HG03280 (cell line): ENCODE measurements around the gene GALNT13.

ENCODE experiments used
- ATAC-seq: cut with Tn5 transposase; IDR thresholded peaks from one replicate; pipeline ENCODE4 v1.9.1; 2021; ENCODE audit warnings: mild to moderate bottlenecking, moderate library complexity; ENCODE audit not compliant: unreplicated experiment

GALNT13 gene

DNA sequence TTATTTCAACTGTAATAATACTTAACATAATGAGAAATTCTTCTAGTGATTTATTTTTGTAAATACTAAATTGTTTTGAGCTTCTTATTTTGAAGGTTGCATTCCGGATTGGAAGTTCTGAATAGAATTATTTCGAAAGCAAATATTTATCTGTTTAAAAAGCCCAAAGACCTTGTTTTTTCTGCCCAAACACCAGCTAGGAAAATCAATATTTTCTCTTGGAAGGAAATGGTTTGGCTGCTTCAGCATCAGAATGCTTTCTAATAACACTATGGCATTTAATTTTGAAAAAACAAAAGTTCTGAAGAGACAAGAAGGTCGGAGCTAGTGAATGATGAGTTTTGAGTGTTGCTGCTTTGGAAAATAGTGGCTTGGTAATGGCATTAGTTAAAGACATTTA, 522.9 kb downstream of the GALNT13 start:
- ATAC-seq = no peak

DNA sequence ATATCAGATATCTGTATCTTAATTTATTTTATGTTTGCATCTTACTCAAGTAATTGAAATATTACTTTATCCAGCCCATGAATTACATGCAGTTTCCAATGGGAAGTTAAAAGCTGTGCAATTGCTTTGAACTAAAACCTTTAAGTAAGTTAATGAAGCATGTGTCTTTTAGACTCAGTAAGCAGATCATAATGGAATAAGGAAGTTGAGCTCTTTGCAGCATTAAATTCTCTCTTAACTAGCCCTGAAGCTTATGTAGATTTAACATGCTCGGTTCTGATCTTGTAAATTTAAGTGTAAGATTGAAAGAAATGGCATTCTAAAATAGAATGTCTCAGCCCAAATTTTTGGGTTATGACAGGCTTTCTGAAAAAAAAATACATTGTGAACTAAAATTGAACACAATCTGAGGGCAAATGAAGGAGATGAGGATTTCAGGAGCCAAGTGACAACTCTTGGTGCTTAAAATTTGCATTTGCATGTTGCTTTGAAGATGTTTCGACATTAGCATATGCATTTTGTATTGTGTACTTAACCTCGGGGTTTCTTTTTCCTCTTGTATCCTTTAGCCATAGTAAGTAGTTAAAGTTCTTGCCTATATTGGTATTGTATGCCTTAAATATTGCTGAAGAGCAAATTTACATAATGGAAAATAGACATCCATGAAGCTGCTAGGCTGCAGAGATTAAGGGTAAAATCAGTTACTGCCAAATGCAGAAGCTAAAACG, 529.0 kb downstream of the GALNT13 start:
- ATAC-seq = no peak

DNA sequence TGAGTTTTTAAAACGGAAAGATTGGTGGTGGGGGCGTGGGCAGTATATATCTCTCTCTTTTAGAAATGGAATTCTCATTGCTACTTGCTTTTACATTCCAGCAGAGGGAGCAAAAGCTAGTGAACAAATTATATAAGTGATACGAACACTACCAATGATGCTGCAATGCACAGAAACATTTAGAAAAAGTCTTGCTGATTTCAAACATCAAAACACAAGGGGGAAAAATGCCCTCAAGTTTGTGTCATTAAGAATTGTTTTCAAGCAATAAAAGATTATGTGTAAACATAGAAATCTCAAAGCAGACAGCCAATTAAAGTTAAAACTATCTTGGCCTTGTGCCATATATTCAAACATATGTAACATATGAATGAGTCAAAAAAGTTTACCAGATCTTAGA, 530.5 kb downstream of the GALNT13 start:
- ATAC-seq = no peak

DNA sequence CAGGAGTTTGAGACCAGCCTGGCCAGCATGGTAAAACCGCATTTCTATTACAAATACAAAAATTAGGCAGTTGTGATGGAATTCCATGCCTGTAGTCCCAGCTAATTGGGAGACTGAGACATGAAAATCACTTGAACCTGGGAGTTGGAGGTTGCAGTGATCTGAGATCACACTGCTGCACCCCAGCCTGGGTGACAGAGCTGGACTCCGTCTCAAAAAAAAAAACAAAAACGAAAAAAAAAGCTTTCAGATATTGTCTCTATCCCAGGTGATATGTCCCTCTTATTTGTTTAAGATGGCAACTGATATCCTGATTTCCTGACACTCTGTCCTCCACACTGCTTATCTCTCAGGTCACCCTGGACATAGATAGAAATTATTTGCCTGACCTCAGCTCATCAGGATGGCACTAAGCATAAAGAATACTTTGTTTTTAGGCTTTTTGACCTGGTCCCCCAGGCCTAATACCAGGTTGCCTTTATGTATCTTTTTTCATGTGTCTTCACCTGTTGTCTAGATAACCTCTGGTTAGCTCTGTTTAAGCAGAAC, 531.6 kb downstream of the GALNT13 start:
- no peak for ATAC-seq

DNA sequence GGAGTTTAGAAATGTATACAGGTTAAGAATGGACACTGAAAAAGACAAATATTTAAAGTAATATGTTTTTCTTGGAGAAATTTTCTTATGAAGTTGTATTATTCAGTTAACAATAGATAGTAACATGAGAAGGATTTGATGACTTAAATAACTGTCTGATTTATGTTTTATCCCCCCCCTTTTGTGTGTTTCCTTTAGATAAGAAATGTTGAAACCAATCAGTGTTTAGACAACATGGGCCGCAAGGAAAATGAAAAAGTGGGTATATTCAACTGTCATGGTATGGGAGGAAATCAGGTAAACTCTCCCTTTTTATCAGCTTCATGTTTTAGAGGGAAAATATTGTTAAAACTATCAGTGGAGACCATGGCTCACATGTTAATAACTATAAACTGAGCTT, 537.1 kb downstream of the GALNT13 start:
- no peak for ATAC-seq

DNA sequence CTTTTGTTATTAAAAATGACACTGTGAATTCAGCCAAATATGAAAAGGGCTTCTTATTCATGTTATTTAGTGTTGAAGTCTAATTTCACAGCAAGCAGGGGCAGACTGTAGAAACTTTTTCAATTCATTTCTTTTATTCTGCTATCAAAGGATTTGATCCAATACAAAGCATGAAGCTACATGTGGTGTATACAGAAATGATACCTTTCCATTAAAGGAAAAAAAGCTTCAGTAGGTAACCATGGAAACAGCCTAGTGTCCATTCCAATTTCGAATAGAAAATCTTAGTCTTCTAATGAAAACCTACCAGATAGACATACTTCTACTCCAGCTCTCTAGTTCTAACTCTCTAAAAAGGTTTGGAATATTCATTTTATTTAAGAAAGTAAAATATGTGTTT, 550.5 kb downstream of the GALNT13 start:
- no peak for ATAC-seq

DNA sequence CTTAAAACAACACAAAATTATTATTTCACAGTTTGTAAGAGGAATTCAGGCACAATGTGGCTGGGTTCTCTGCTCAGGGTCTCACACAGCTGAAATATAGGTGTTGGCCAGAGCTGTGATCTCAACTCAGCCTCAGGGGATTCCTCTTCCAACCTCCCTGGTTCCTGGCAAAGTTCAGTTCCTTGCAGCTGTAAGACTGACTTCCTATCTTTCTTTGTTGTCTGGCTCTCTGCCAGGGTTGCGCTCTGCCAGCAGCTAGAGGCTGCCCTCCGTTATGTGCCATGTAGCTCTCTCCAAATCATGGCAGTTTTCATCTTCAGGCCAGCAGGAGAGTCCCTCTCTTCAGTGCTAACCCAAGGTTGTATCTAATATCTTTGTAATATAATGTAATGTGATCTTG, 554.3 kb downstream of the GALNT13 start:
- no peak for ATAC-seq

DNA sequence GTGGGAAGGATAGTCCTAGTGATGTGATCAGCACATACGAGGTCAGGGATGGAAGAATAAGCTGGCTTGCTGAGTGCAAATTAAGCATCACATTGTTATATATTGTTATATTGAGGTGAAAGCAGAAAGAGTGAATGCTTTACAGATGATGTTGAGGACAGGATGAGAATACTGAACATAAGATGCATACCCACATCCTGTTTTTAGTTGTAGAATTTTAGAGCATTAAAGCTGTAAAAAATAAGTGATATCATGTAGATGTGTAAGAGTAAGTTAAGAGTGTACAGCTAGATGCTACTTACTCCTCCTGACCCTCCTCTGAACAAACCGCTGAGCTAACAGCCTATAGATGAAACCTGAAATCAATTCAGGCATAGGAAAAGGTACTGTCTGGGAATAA, 555.7 kb downstream of the GALNT13 start:
- no peak for ATAC-seq

DNA sequence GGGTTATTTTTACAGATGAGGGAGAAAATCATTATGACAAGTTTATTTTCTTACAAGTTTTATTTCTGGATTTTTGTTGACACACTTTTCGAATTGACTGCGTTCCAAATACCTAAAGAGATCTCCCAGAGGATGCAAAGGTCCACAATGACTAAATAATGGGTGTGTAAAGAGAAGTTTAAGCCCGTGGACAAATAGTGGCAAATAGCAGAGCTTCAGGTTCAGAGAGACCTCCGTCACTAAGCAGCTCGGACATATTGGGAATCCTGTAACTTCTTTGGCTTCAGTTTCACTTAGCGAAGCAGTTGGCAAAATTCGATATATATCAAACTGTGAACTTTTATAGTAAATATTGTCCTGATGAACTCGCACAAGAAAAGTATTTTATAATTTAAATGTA, 556.3 kb downstream of the GALNT13 start:
- no peak for ATAC-seq

DNA sequence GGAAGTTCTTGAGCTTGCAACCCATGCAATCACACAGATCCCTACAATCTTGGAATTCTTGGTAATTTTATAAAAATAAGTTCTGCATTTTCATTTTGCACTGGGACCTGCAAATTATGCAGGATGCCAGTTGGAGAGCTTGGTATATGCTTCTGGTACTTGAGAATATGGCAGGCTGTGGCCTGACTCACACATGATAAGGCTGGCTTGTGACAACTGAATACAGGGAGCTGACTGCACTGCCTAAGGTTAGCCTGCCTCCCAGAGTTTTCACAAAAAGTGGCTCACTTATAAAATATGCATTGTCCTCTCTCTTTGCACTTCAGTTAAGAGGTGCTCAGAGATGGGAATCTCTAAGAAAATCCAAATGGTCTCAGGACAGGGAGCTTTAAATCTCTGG, 561.3 kb downstream of the GALNT13 start:
- ATAC-seq = no peak

DNA sequence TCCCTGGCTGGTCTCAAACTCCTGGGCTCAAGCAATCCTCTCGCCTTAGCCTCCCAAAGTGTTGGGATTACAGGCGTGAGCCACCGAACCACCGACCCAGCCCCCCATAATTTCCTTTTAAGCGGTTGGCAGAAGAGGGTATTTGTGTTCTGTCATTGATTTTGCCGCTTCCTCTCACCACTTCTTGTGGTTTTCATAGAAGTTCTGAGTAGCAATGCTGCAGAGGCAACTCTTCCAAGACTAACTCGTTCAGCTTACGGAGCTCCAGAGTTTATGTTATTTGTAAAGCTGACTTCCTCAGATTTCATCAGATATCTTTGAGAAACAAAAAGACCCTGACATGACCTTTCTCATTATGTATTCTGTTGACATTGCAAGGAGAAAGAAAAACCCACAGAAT, 565.4 kb downstream of the GALNT13 start:
- ATAC-seq = no peak

DNA sequence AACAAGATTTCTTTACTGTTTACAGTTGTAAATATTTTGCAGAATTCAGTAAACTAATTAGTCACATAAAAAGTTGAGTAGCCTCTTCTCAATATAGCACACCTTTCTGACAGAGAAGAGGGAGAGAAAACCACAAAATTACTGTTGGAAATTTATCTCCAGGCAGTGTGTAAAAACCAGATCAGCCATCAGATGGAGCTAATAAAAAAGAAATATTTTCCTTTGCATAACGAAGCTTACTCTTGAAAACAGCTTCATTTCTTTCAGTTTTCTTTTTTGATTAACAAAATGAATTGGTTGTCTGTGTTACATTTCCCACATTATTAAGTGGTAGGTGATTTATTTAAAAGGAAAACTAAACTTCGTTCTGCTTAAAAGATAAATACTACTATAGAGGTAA, 567.4 kb downstream of the GALNT13 start:
- no peak for ATAC-seq

DNA sequence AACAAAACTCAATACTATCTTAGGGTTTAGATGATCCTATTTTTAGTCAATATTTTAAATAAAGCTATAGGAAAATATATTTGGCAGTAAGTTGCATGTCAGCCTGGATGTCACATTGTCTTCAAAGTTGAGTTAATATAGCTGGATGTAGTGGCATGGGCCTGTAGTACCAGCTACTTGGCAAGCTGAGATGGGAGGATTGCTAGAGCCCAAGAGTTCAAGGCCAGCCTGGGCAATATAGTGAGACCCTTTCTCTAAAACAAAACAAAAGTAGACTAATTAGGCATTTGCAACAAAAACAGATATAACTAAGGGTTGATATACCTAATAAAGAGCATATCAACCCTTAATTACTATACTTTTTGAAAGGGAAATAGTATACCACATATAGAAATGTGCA, 572.2 kb downstream of the GALNT13 start:
- no peak for ATAC-seq

DNA sequence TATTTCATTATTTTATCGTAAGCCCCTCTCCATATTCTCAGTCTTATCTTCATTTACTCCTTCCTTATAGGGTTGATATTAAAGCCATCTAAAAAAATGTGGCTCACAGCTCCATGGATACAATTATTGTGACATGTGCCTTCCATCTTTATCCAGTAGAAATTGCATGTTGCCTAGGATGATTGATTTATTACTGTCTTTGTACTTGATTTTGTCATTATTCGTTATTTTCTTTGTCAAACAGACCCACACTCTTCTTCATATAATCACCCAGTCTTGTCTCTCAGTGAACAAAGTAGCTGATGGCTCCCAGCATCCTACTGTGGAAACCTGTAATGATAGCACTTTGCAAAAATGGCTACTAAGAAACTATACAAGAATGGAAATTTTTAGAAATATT, 574.6 kb downstream of the GALNT13 start:
- ATAC-seq = no peak

DNA sequence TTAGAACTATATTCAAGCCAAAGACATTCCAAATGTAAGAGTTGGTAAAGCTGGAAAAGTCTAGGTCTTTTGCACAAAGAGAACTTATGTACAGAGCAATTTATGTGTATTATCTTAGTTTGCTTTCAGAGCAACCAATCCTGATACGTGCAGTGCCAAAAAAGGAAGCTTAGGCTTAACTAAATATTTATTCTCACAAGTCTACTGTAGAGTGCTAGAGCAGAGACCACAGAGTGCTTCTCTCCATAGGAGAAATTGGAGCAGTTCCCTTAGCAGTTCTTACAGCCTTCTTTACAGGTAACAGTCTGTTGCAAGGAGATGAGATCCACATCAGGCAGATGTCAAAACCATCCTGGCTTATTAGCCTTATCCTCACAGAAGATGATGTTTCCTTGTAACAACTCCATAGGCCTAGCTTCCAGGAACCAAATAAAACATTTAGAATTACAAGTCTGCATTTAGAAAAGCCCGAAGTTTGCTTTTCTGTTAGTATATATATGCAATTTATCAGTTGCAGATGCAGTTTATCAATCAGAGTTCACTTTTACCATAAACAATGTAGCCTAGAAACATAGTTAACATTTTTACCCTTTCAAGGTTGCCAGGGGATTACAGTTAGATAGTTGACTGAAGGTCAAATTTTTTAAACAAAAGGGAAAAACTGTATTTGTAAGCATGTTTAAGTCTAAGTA, 576.2 kb downstream of the GALNT13 start:
- ATAC-seq = no peak

DNA sequence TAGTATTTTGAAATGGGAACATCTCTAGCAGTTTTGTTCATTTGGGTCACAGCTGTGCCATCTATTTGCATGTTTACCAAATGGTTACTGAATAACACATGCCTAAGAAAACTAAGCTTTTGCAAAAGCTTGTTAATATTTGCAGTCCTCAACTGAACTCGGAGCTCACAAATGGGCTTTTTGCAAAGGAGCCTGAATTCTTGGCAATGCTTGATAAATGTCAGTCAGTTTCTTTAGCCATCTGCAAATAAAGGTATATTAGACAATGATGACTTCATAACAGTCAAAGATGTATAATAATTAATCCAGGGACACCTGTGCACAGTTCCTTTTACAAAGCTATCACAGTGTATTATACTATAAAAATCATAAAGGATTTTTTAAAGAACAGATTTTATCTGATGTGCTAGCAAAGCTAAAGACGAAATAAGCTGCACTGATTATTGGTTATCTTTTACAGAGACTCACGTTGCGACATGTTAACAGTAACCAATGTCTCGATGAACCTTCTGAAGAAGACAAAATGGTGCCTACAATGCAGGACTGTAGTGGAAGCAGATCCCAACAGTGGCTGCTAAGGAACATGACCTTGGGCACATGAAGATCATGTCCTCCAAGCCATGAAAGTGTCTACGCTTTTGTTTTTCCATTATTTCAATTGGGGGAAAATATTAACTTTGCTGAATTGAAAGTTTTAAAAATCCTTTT, 578.4 kb downstream of the GALNT13 start:
- no peak for ATAC-seq

DNA sequence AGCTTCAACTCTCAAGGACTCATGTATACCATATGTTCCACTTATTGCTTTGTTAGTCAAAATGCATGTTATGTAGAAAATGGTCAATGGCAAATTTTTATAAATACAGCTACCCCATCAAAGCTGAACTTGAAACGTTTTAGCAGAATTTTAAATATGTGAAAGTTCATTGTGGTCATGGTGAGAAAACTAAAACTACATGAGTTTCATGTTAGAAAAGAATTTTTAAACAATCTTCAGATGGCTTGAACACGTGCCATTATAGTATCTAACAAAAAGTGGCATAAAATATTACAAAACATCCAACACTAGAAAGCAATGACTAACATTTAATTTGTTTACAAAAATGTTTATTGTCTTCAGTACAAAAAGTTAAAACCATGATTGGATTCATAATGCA, 580.7 kb downstream of the GALNT13 start:
- ATAC-seq = no peak

DNA sequence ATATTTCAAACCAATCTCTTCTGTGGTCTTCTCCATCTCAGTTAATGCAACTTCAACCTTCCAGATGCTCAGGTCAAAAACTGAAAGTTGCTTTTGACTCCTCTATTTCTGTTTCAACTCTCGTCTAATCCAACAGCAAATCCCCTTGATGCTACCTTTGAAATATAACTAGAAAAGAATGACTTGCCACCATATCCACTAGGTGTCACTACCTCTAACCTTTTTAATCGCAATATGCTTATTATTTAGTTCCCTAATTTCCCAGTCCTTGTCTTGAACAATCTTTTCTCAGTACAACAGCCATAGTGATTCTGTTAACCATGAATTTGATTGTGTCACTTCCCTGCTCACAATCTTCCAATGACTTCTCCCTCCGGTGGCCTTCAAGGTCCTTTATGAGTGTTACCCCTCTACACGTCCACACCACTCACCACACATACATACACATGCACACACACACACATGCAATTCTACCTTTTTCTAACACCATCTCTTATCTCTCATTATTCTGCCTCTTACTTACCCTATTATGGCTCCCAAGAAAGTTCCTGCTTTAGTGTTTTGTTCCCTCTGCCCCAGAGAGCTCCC, 581.3 kb downstream of the GALNT13 start:
- no peak for ATAC-seq

DNA sequence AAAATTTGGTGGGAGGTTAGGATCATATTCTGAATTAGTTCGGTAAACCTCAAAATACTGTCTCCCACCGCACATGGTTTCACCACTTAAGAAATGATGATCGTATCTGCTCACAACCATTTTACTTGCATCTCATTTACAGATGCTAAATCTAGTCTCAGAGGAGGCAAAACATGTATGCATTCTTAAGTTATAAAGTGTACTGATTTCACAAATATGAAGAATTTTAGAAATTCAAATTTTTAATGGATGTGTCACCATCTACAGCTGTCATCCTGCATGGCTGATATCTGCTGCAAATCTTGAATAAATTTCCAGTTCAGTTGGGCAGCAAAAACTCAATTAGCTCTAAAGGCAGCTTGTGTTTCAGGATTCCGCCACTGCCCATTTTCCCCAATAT, 583.4 kb downstream of the GALNT13 start:
- no peak for ATAC-seq

DNA sequence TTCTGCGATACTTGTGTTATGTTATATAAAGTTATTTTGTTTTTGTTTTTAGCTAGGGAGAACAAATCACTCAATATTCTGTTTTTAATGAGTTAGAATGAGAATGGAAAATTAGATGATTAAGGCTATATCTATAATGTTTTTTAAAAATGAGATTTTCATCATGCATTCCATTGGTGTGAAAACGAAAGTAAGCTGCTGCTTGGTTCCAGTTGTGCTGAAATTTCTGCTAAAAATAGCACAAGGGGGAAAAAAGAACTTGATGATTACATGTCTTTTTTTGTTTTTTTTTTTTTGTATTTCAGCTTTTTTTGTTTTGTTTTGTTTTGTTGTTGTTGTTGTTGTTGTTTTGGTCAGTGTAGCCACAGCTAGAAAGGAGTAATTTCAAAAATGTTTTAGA, 584.1 kb downstream of the GALNT13 start:
- ATAC-seq = no peak

DNA sequence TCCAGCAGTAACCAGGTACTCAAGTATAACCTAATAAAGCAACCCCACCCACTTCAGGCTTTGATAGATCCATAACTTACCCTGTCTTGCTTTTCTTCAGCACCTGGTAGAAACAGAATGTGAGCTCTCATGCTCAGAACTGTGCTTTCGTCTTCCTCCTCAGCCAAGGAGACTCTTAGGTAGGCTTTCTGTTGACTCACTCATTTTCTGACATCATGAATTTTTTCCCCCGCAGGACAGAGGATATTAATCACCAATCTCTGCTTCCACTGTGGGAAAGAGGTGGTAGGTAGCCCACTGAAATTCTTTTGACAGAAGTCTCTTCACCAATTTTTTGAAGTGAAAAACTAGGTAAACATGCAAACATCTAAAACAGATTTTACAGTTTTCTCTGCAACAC, 585.6 kb downstream of the GALNT13 start:
- no peak for ATAC-seq

DNA sequence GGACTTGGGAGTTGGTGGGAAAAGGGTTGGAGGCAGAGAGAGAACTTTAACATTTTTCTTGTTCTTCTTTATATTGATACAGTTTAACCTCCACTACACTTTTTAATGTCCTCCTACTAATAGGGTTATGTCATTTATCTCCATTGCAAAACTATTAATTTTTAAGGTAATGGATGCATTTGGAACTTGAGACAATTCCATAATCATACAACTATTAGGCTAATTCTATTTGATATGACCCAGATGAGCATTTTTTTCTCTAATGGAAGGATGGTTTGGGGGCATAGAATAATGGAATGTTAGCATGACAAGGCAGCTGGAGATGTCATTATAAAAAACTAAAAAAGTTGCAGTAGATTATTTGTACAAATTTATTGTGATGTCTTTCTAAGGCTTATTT, 587.6 kb downstream of the GALNT13 start:
- no peak for ATAC-seq
